Adrenal gland (tissue), 5 donors: ENCODE results near the gene PTPRH.

Experiments
- POLR2A ChIP-seq, 2 donors: fragments of 450-650 bp; IDR thresholded peaks; one replicate each; pipeline ENCODE4 v1.6.1; 2017; ENCODE audit warnings: antibody characterized with exemption in 2 of 2, mild to moderate bottlenecking in 2 of 2, moderate library complexity in 1 of 2
- TF ChIP-seq, protein P1 (sequence below), 6 experiments: fragments of 450-650 bp in 4 of 6; fragments of 200-600 bp in 2 of 6; sonication (generic) in 1 of 6; IDR thresholded peaks; 1 replicate in 5 of 6; 2 replicates in 1 of 6; pipeline versions ENCODE4 v1.5.1 to v1.8.0; 2016 to 2021; ENCODE audit warnings: antibody characterized with exemption in 6 of 6, mild to moderate bottlenecking in 2 of 6, moderate library complexity in 1 of 6
- donor health status: DM: no; HTN: no; CAD: no.

DNA sequence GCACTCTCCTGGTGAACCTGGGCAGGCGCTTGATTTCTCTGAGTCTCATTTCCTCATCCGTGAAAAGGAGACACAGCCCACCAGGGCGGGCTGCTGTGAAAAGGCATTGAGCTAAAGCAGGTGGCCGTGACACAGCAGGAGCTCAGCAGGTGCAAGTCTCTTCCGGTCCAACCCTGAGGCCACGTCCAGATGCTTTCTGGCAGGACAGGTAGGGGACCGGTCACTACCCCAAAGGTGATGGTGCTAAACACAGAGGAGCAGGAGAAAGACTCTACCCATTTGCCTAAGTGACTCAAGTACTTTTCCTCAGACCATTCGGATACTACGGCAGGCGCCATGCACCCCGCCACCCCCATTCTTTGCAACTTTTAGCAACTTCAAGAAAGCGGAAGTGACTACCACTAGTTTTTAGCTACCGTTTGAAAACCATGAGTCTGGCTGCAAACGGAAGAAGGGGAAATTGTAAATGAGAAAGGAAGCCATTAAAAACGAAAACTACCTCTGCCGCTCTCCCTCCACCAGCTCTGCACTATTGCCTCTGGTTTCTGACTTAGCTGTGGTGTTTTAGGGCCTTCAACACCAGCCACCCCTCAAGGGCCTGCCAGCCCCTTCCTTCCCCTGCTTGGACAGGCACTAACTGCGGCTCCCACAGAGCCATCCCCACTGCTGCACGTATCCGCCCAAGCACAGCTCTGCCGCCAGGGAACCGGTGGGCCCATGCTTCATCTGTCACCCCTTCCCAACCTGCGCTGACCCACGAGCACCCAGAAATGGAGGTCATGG lies 44.7 kb upstream of the PTPRH start:
- TF ChIP-seq, protein P1, sequence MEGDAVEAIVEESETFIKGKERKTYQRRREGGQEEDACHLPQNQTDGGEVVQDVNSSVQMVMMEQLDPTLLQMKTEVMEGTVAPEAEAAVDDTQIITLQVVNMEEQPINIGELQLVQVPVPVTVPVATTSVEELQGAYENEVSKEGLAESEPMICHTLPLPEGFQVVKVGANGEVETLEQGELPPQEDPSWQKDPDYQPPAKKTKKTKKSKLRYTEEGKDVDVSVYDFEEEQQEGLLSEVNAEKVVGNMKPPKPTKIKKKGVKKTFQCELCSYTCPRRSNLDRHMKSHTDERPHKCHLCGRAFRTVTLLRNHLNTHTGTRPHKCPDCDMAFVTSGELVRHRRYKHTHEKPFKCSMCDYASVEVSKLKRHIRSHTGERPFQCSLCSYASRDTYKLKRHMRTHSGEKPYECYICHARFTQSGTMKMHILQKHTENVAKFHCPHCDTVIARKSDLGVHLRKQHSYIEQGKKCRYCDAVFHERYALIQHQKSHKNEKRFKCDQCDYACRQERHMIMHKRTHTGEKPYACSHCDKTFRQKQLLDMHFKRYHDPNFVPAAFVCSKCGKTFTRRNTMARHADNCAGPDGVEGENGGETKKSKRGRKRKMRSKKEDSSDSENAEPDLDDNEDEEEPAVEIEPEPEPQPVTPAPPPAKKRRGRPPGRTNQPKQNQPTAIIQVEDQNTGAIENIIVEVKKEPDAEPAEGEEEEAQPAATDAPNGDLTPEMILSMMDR (IDR thresholded peaks at IDR 0.05), result no peak
- no peak for TF ChIP-seq POLR2A (IDR thresholded peaks at IDR 0.05)
